ENCODE results near the gene TRIP13. TPM values are rescaled to one million over a fixed set of nuclear protein-coding genes. Genes with fewer than 3 reads are reported as not detected.

Gene TRIP13
- total RNA-seq, 2 experiments from 2014 or later: 0.47 to 0.66 TPM

DNA sequence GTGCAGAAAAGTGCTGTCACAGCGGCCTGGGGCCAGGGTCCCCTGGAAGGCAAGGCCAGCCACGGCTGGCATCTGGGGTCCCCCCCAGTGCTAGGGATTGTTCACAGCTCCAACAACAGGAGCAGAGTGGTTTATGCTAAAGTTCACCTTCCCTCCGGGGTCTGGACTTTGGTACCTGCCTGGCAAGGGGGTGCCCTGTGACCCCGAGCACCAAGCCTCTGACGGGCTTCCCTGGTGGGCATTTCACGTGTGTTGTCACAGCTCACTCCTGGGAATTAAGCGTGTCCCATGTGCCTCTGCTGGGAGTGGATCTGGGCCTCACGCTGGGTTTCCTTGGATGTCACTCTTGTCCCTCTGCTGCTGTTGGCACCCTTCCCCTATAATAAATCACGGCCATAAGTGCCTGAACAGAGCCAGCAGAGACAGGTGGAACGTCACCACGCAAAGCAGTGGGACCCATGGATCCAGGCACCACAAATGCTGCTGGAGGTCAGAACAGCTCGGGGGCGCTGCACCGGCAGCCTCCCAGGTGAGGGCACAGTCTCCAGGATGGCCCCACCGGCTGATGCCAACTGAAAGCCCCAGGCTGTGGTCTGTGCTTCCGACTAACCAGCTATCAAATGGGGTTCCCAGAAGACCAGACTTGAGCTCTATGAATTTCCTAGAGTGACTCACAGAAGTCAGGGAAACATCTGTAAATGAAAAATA is 24.1 kb upstream of the TRIP13 start:
- Mint-ChIP-seq H3K9me3 (no peaks in the 10 kb centered on the region), H3K27ac (no peak overlapping the region), H3K4me1 (ENCODE audit: low read depth) (no peaks in the 10 kb centered on the region), H3K36me3 (ENCODE audit: low read depth) (peaks cover 97% of the 10 kb centered on the region), H3K4me3 (no peak overlapping the region), H3K27me3 (no peaks in the 10 kb centered on the region)
- ATAC-seq (ENCODE audit: poor library complexity) (no peak), DNase-seq (no peak)
- POLR2A ChIA-PET: no interaction called here
- intact Hi-C loops (cut with DNase I, micrococcal nuclease): no loop called here
- no peaks in the 10 kb centered on the region for H3K4me1 ChIP-seq (ENCODE audit: insufficient read depth, low read length)
- H3K36me3 ChIP-seq (ENCODE audit: insufficient read depth, low read length): peaks cover 97% of the 10 kb centered on the region
- H3K9me3 ChIP-seq (ENCODE audit: control insufficient read depth in 1 of 2, insufficient read depth in 1 of 2, low read length in 2 of 2): peaks cover 0 to 7% of the 10 kb centered on the region in 2 experiments
- CTCF ChIA-PET: no interaction called here
- no peaks in the 10 kb centered on the region for H3K27me3 ChIP-seq (ENCODE audit: control insufficient read depth in 1 of 2, insufficient read depth in 2 of 2, low read length in 2 of 2)
- TF ChIP-seq, protein P1, sequence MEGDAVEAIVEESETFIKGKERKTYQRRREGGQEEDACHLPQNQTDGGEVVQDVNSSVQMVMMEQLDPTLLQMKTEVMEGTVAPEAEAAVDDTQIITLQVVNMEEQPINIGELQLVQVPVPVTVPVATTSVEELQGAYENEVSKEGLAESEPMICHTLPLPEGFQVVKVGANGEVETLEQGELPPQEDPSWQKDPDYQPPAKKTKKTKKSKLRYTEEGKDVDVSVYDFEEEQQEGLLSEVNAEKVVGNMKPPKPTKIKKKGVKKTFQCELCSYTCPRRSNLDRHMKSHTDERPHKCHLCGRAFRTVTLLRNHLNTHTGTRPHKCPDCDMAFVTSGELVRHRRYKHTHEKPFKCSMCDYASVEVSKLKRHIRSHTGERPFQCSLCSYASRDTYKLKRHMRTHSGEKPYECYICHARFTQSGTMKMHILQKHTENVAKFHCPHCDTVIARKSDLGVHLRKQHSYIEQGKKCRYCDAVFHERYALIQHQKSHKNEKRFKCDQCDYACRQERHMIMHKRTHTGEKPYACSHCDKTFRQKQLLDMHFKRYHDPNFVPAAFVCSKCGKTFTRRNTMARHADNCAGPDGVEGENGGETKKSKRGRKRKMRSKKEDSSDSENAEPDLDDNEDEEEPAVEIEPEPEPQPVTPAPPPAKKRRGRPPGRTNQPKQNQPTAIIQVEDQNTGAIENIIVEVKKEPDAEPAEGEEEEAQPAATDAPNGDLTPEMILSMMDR (IDR thresholded peaks at IDR 0.05): no peak
- no peak overlapping the region for H3K27ac ChIP-seq (ENCODE audit: low read depth in 1 of 2, low read length in 2 of 2)
- H3K4me3 ChIP-seq (ENCODE audit: low read length): no peak overlapping the region

DNA sequence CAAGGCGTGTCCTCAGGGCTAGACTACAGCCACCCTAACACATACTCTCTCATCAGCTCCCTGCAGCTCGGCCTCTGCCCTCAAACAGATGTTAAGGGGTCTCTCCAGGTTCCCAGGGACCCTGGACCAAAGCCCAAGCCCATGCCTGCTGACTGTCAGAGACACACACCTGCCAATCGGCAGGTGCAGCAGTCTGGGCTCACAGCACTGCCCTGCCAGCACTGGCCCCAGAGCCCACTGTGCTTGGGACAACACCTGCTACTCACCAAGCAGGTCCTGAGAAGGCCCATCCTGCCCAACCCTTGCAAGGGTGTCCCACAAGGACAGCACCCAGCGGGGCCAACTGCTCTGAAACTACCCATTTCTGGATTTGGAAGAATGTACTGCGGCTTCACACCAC is 21.7 kb upstream of the TRIP13 start:
- Mint-ChIP-seq H3K36me3 (ENCODE audit: low read depth) (peaks cover 100% of the 10 kb centered on the region), H3K4me3 (no peak overlapping the region), H3K9me3 (no peaks in the 10 kb centered on the region), H3K4me1 (ENCODE audit: low read depth) (no peaks in the 10 kb centered on the region), H3K27me3 (no peaks in the 10 kb centered on the region), H3K27ac (no peak overlapping the region)
- no peaks in the 10 kb centered on the region for H3K27me3 ChIP-seq (ENCODE audit: control insufficient read depth in 1 of 2, insufficient read depth in 2 of 2, low read length in 2 of 2)
- H3K9me3 ChIP-seq (ENCODE audit: control insufficient read depth in 1 of 2, insufficient read depth in 1 of 2, low read length in 2 of 2): peaks cover 0 to 7% of the 10 kb centered on the region in 2 experiments
- no peak overlapping the region for H3K27ac ChIP-seq (ENCODE audit: low read depth in 1 of 2, low read length in 2 of 2)
- no peak for ATAC-seq (ENCODE audit: poor library complexity)
- DNase-seq: no peak
- intact Hi-C loops (cut with DNase I, micrococcal nuclease): no loop called here
- CTCF ChIA-PET: no interaction called here
- H3K4me1 ChIP-seq (ENCODE audit: insufficient read depth, low read length): no peaks in the 10 kb centered on the region
- TF ChIP-seq, protein P1 (IDR thresholded peaks at IDR 0.05): no peak
- H3K36me3 ChIP-seq (ENCODE audit: insufficient read depth, low read length): peaks cover 94% of the 10 kb centered on the region
- H3K4me3 ChIP-seq (ENCODE audit: low read length): no peak overlapping the region
- POLR2A ChIA-PET: no interaction called here

DNA sequence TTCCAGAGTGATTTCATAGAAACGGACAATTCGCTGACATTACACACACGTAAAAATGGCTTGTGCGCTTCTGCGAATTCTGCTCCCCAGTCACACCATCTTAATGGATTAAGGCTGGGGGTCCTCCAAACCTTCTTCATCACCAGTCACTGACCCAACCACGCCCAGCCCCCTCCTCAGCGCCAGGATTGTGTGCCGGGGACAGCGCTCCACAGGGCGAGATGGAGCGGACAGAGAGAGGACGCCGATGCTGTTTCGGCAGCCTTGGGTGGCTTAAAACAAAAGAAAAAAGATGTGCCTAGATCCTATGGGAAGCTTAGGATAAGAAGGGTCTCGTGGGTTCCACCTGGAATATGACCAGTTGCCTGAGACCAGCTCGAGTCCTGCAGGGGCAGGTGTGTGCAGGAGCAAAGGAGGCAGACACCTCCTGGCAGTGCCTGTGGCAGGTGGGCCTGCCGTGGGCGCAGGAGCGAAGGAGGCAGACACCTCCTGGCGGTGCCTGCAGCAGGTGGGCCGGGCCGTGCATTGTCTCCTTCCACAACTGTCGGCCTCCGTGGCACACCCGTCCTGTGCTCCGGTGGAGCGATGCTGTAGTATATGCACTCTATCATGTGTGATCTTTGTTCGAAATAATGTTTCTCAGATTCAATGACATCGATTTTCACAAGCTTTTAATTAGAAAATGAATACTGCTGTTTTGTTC is 20.9 kb upstream of the TRIP13 start:
- Mint-ChIP-seq H3K9me3 (no peaks in the 10 kb centered on the region), H3K4me1 (ENCODE audit: low read depth) (no peaks in the 10 kb centered on the region), H3K27ac (no peak overlapping the region), H3K27me3 (no peaks in the 10 kb centered on the region), H3K4me3 (no peak overlapping the region), H3K36me3 (ENCODE audit: low read depth) (peaks cover 99% of the 10 kb centered on the region)
- no peak overlapping the region for H3K27ac ChIP-seq (ENCODE audit: low read depth in 1 of 2, low read length in 2 of 2)
- CTCF ChIA-PET: no interaction called here
- no peak overlapping the region for H3K4me3 ChIP-seq (ENCODE audit: low read length)
- intact Hi-C loops (cut with DNase I, micrococcal nuclease): no loop called here
- no peak for ATAC-seq (ENCODE audit: poor library complexity)
- no peak for DNase-seq
- peaks cover 0 to 7% of the 10 kb centered on the region in 2 experiments for H3K9me3 ChIP-seq (ENCODE audit: control insufficient read depth in 1 of 2, insufficient read depth in 1 of 2, low read length in 2 of 2)
- TF ChIP-seq, protein P1 (IDR thresholded peaks at IDR 0.05): no peak
- no peaks in the 10 kb centered on the region for H3K4me1 ChIP-seq (ENCODE audit: insufficient read depth, low read length)
- H3K27me3 ChIP-seq (ENCODE audit: control insufficient read depth in 1 of 2, insufficient read depth in 2 of 2, low read length in 2 of 2): no peaks in the 10 kb centered on the region
- POLR2A ChIA-PET: no interaction called here
- H3K36me3 ChIP-seq (ENCODE audit: insufficient read depth, low read length): peaks cover 97% of the 10 kb centered on the region
